Activated B cell treated with CpG ODN at 0.5 μM for 24 hours (primary cell): ENCODE measurements around the gene TBX15. TPM values are rescaled to one million over a fixed set of nuclear protein-coding genes. Genes with fewer than 3 reads are reported as not detected.

Experiments used
- ATAC-seq: fragments of 200-7000 bp; cut with Tn5 transposase; one replicate; pipeline ENCODE4 v1.10.0; 2021; ENCODE audit warnings: low read depth, mild to moderate bottlenecking, moderate library complexity
- CTCF ChIA-PET: fragments of 350-600 bp; sonication (Branson Sonifier 250); formaldehyde crosslinking; loops from one replicate; lab custom pipeline; 2021; ENCODE audit warnings: antibody characterized with exemption; lab: Charles Lee
- POLR2A ChIA-PET: fragments of 350-600 bp; sonication (Branson Sonifier 250); formaldehyde crosslinking; loops from one replicate; lab custom pipeline; 2021; ENCODE audit warnings: antibody characterized with exemption; lab: Charles Lee
- DNase-seq: peaks from one replicate; pipeline ENCODE4 v3.0.0; 2022
- H3K27ac Mint-ChIP-seq: one replicate; pipeline ENCODE4 v1.8.0; 2020; ENCODE audit warnings: mixed read lengths
- H3K27me3 Mint-ChIP-seq: one replicate; pipeline ENCODE4 v1.8.0; 2021; ENCODE audit warnings: mixed read lengths
- H3K36me3 Mint-ChIP-seq: one replicate; pipeline ENCODE4 v1.8.0; 2021; ENCODE audit warnings: low read depth, mixed read lengths
- H3K4me1 Mint-ChIP-seq: one replicate; pipeline ENCODE4 v1.8.0; 2021; ENCODE audit warnings: mixed read lengths
- H3K4me3 Mint-ChIP-seq: one replicate; pipeline ENCODE4 v1.8.0; 2020; ENCODE audit warnings: mild to moderate bottlenecking, mixed read lengths
- H3K9me3 Mint-ChIP-seq: one replicate; pipeline ENCODE4 v1.8.0; 2020; ENCODE audit warnings: mixed read lengths
- CTCF ChIP-seq: fragments of 200-600 bp; IDR thresholded peaks from one replicate; pipeline ENCODE4 v1.8.0; 2022; ENCODE audit warnings: antibody characterized with exemption, mild to moderate bottlenecking
- intact Hi-C: fragments of 100-400 bp; cut with micrococcal nuclease; formaldehyde crosslinking; loops from one replicate; pipeline ENCODE4 v1.15.1; 2024
- total RNA-seq: library from RNA; stranded (reverse); gene quantifications from 2 replicates; pipeline ENCODE4 v1.2.3, GENCODE V29; 2022

Gene TBX15
- total RNA-seq, 1 donor from 2014 or later: 0.09 TPM

GRCh38 chr1:118944546-118944945, 43.6 kb downstream of the TBX15 start:
- ChIA-PET CTCF (no interaction called here), POLR2A (no interaction called here)
- no peaks in the 10 kb centered on the region for H3K9me3 Mint-ChIP-seq

GRCh38 chr1:118944133-118944532, 44.0 kb downstream of the TBX15 start:
- H3K4me3 Mint-ChIP-seq: no peak overlapping the region
- ATAC-seq (no peak), DNase-seq (no peak)
- H3K4me1 Mint-ChIP-seq: no peaks in the 10 kb centered on the region
- CTCF ChIA-PET: no interaction called here
- no peaks in the 10 kb centered on the region for H3K36me3 Mint-ChIP-seq
- no peak for TF ChIP-seq CTCF
- H3K27ac Mint-ChIP-seq: no peak overlapping the region
- POLR2A ChIA-PET: no interaction called here
- intact Hi-C loops: no loop called here
- no peaks in the 10 kb centered on the region for H3K9me3 Mint-ChIP-seq
- no peaks in the 10 kb centered on the region for H3K27me3 Mint-ChIP-seq

More at GRCh38 chr1:118944546-118944945, 43.6 kb downstream of the TBX15 start:
- intact Hi-C loops: no loop called here
- ATAC-seq: no peak
- H3K27me3 Mint-ChIP-seq: no peaks in the 10 kb centered on the region
- TF ChIP-seq CTCF: no peak
- H3K4me1 Mint-ChIP-seq: no peaks in the 10 kb centered on the region
- no peak overlapping the region for H3K4me3 Mint-ChIP-seq
- no peak for DNase-seq
- H3K36me3 Mint-ChIP-seq: no peaks in the 10 kb centered on the region
- no peak overlapping the region for H3K27ac Mint-ChIP-seq

- Mint-ChIP-seq H3K36me3 (no peaks in the 10 kb centered on the region), H3K27ac (no peak overlapping the region), H3K9me3 (no peaks in the 10 kb centered on the region), H3K27me3 (peaks cover 4% of the 10 kb centered on the region), H3K4me3 (no peak overlapping the region), H3K4me1 (no peaks in the 10 kb centered on the region)
- TF ChIP-seq CTCF: no peak
- ChIA-PET CTCF (no interaction called here), POLR2A (no interaction called here)
- ATAC-seq (no peak), DNase-seq (no peak)
- intact Hi-C loops: no loop called here
Measured at GRCh38 chr1:118940957-118941356, 47.2 kb downstream of the TBX15 start.

- Mint-ChIP-seq H3K27me3 (peaks cover 4% of the 10 kb centered on the region), H3K36me3 (no peaks in the 10 kb centered on the region), H3K4me1 (no peaks in the 10 kb centered on the region), H3K27ac (no peak overlapping the region), H3K9me3 (no peaks in the 10 kb centered on the region), H3K4me3 (no peak overlapping the region)
- no peak for ATAC-seq
- POLR2A ChIA-PET: no interaction called here
- CTCF ChIA-PET: no interaction called here
- TF ChIP-seq CTCF: no peak
- DNase-seq: no peak
- intact Hi-C loops: no loop called here
Measured at GRCh38 chr1:118937413-118938072, 50.6 kb downstream of the TBX15 start.

- TF ChIP-seq CTCF: no peak
- Mint-ChIP-seq H3K36me3 (no peaks in the 10 kb centered on the region), H3K4me1 (no peaks in the 10 kb centered on the region), H3K4me3 (no peak overlapping the region), H3K27me3 (peaks cover 4% of the 10 kb centered on the region), H3K27ac (no peak overlapping the region), H3K9me3 (no peaks in the 10 kb centered on the region)
- ChIA-PET CTCF (no interaction called here), POLR2A (no interaction called here)
- DNase-seq (no peak), ATAC-seq (no peak)
- intact Hi-C loops: no loop called here
Measured at GRCh38 chr1:118934706-118935105, 53.4 kb downstream of the TBX15 start.
